ENCODE data around the gene AIFM2. TPM values are rescaled to one million over a fixed set of nuclear protein-coding genes. Genes with fewer than 3 reads are reported as not detected.

Gene AIFM2
- total RNA-seq, 1 donor from 2014 or later = 11.7 TPM

DNA sequence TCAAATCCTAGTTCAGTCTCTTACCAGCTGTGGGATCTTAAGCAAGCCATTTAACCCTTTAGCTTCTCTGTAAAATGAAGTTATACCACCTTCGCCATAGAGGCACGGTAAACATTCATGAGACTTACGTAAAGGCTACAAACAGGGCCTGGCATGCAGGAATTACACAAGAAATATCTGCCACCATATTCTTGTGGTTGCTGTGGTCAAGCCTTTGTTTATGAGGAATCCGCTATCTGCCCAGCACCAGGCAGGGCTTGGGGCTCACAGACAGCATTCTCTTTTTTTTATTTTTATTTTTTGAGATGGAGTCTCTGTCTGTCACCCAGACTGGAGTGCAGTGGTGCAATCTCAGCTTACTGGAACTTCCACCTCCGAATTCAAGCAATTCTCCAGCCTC lies 9.9 kb downstream of the AIFM2 start:
- peaks cover 9% of the 10 kb centered on the region for H3K36me3 Mint-ChIP-seq (ENCODE audit: unreplicated experiment)
- no peak overlapping the region for H3K4me3 Mint-ChIP-seq (ENCODE audit: unreplicated experiment)
- H3K9me3 Mint-ChIP-seq (ENCODE audit: unreplicated experiment) = no peaks in the 10 kb centered on the region
- TF ChIP-seq, protein P1, sequence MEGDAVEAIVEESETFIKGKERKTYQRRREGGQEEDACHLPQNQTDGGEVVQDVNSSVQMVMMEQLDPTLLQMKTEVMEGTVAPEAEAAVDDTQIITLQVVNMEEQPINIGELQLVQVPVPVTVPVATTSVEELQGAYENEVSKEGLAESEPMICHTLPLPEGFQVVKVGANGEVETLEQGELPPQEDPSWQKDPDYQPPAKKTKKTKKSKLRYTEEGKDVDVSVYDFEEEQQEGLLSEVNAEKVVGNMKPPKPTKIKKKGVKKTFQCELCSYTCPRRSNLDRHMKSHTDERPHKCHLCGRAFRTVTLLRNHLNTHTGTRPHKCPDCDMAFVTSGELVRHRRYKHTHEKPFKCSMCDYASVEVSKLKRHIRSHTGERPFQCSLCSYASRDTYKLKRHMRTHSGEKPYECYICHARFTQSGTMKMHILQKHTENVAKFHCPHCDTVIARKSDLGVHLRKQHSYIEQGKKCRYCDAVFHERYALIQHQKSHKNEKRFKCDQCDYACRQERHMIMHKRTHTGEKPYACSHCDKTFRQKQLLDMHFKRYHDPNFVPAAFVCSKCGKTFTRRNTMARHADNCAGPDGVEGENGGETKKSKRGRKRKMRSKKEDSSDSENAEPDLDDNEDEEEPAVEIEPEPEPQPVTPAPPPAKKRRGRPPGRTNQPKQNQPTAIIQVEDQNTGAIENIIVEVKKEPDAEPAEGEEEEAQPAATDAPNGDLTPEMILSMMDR (IDR thresholded peaks at IDR 0.05) = no peak
- no peaks in the 10 kb centered on the region for H3K27me3 Mint-ChIP-seq (ENCODE audit: unreplicated experiment)
- H3K4me1 Mint-ChIP-seq (ENCODE audit: unreplicated experiment) = no peaks in the 10 kb centered on the region
- no peak for DNase-seq (ENCODE audit: extremely low spot score, unreplicated experiment)
- H3K27ac Mint-ChIP-seq (ENCODE audit: unreplicated experiment) = no peak overlapping the region

DNA sequence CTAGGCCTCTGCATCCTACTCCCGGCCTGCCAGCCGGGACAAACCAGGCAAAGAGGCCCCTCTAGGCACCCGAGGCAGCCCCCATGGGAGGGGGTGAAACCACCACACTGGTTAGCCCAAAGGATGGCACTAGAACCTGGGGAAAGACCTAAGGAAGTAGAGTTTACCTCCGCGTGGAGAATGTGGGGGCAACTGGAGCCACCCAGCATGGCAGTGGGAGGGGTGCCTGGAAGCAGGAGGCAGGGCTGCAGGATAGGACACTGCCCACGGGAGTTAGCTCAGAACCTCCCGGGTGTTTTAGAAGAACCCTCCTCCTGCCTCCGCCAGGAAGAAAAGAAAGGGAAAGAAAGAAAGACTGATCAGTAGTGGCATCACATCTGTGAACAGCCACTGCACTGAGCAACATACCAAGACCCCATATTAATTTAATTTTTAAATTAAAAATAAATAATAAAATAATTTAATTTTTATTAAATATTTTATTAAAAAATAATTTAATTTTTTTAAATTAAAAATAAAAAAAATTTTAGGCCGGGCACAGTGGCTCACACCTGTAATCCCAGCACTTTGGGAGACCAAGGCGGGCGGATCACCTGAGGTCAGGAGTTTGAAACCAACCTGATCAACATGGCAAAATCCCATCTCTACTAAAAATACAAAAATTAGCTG lies 11.2 kb downstream of the AIFM2 start:
- H3K36me3 Mint-ChIP-seq (ENCODE audit: unreplicated experiment) = peaks cover 13% of the 10 kb centered on the region
- H3K9me3 Mint-ChIP-seq (ENCODE audit: unreplicated experiment) = no peaks in the 10 kb centered on the region
- TF ChIP-seq, protein P1 (IDR thresholded peaks at IDR 0.05) = no peak
- no peaks in the 10 kb centered on the region for H3K4me1 Mint-ChIP-seq (ENCODE audit: unreplicated experiment)
- DNase-seq (ENCODE audit: extremely low spot score, unreplicated experiment) = no peak
- H3K27ac Mint-ChIP-seq (ENCODE audit: unreplicated experiment) = no peak overlapping the region
- H3K27me3 Mint-ChIP-seq (ENCODE audit: unreplicated experiment) = no peaks in the 10 kb centered on the region
- H3K4me3 Mint-ChIP-seq (ENCODE audit: unreplicated experiment) = no peak overlapping the region

DNA sequence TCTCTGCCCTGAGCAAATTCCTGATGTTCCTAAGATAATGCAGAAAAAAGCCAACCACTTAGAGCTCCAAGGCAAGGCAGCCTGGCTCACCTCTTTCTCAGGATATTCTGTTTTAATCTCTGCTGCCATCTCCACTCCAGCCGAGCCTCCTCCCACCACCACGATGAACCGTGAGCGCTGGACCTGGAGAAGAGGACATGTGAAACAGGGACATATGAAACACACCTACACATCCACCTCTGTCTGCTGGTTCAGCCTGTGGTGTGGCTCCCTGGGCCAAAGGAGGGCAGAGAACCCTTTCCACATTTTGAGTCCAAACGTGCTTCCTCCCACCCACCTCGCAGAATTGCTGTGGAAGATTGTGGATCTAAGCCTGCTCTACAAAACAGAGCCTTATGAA lies 12.2 kb downstream of the AIFM2 start:
- no peak overlapping the region for H3K4me3 Mint-ChIP-seq (ENCODE audit: unreplicated experiment)
- H3K27me3 Mint-ChIP-seq (ENCODE audit: unreplicated experiment) = no peaks in the 10 kb centered on the region
- no peak overlapping the region for H3K27ac Mint-ChIP-seq (ENCODE audit: unreplicated experiment)
- no peak for DNase-seq (ENCODE audit: extremely low spot score, unreplicated experiment)
- H3K36me3 Mint-ChIP-seq (ENCODE audit: unreplicated experiment) = peaks cover 13% of the 10 kb centered on the region
- TF ChIP-seq, protein P1 (IDR thresholded peaks at IDR 0.05) = no peak
- H3K9me3 Mint-ChIP-seq (ENCODE audit: unreplicated experiment) = no peaks in the 10 kb centered on the region
- H3K4me1 Mint-ChIP-seq (ENCODE audit: unreplicated experiment) = no peaks in the 10 kb centered on the region

DNA sequence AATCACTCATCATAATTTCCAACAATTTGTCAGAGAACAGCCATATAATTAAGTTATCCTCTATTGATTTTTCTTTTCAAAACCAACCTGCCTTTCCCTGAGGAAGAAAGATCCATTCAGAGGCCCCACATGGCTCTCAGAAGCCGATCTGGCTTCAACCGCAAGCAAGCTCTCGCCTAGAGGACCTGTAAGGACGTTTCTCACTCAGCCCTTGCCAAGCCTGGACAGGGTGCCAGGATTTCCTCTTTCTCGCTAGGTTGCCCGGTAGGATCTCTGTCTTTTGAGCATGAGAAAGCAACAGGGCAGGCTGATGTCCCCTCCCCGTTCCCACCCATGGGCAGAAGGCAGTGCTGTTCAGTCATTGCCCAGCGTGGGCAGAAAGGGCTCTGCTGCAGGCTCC lies 13.0 kb downstream of the AIFM2 start:
- Mint-ChIP-seq H3K27me3 (ENCODE audit: unreplicated experiment) (no peaks in the 10 kb centered on the region), H3K36me3 (ENCODE audit: unreplicated experiment) (peaks cover 19% of the 10 kb centered on the region), H3K9me3 (ENCODE audit: unreplicated experiment) (no peaks in the 10 kb centered on the region), H3K4me3 (ENCODE audit: unreplicated experiment) (no peak overlapping the region), H3K4me1 (ENCODE audit: unreplicated experiment) (no peaks in the 10 kb centered on the region), H3K27ac (ENCODE audit: unreplicated experiment) (no peak overlapping the region)
- DNase-seq (ENCODE audit: extremely low spot score, unreplicated experiment) = no peak
- TF ChIP-seq, protein P1 (IDR thresholded peaks at IDR 0.05) = no peak

DNA sequence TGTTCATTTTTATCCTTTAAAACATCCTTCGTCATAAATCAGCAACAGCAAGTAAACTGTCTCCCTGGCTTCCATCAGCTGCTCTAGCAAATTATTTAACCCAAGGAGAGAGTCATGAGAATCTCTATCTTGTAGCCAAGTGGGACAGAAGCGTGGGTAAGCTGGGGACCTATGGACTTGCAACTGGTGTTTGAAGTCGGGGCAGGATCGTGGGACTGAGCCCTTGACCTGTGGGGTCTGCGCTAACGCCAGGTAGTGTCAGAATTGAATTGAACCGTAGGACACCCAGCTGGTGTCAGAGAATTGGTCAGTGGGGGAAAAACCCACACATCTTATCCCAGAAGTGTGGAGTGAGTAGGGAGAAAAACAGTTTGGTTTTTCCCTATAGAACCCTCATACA lies 13.4 kb downstream of the AIFM2 start:
- Mint-ChIP-seq H3K27ac (ENCODE audit: unreplicated experiment) (no peak overlapping the region), H3K4me1 (ENCODE audit: unreplicated experiment) (no peaks in the 10 kb centered on the region), H3K4me3 (ENCODE audit: unreplicated experiment) (no peak overlapping the region), H3K36me3 (ENCODE audit: unreplicated experiment) (peaks cover 19% of the 10 kb centered on the region), H3K27me3 (ENCODE audit: unreplicated experiment) (no peaks in the 10 kb centered on the region), H3K9me3 (ENCODE audit: unreplicated experiment) (no peaks in the 10 kb centered on the region)
- TF ChIP-seq, protein P1 (IDR thresholded peaks at IDR 0.05) = no peak
- no peak for DNase-seq (ENCODE audit: extremely low spot score, unreplicated experiment)

Data from osteocyte (in vitro differentiated cells).